ENCODE measurements around the gene KIAA1210.
"Not testable (repeated sequence)": the region's sequence is repeated elsewhere in the genome, so short reads cannot be mapped to it uniquely, and the experiment has no call there.

KIAA1210 gene

GRCh38 chrX:119036107-119037029 lies 91.2 kb downstream of the KIAA1210 start:
- no peak for DNase-seq (ENCODE audit: low read depth)

GRCh38 chrX:119030990-119031389 lies 96.6 kb downstream of the KIAA1210 start:
- DNase-seq (ENCODE audit: low read depth): no peak

- DNase-seq (ENCODE audit: low read depth): not testable (repeated sequence)
These were observed 98.0 kb downstream of the KIAA1210 start for GRCh38 chrX:119029656-119030055.

GRCh38 chrX:119028733-119029330 lies 98.8 kb downstream of the KIAA1210 start:
- DNase-seq (ENCODE audit: low read depth): no peak
